GM18951 (cell line): Measurements from ENCODE around the gene MRPL27.

Source experiments
- POLR2A ChIP-seq: IDR thresholded peaks from 4 replicates; pipeline ENCODE4 v1.6.1; 2011; ENCODE audit warnings: mild to moderate bottlenecking; ENCODE audit not compliant: insufficient read length, insufficient read depth; ENCODE audit errors: extremely low read depth
- in situ Hi-C: fragments of 300-500 bp; cut with MboI; formaldehyde crosslinking; loops from one replicate; pipeline ENCODE4 v1.12.0; 2022; ENCODE audit warnings: low sequenced_read_pairs, mixed read lengths, inconsistent platforms; ENCODE audit not compliant: unreplicated experiment

MRPL27 gene

DNA sequence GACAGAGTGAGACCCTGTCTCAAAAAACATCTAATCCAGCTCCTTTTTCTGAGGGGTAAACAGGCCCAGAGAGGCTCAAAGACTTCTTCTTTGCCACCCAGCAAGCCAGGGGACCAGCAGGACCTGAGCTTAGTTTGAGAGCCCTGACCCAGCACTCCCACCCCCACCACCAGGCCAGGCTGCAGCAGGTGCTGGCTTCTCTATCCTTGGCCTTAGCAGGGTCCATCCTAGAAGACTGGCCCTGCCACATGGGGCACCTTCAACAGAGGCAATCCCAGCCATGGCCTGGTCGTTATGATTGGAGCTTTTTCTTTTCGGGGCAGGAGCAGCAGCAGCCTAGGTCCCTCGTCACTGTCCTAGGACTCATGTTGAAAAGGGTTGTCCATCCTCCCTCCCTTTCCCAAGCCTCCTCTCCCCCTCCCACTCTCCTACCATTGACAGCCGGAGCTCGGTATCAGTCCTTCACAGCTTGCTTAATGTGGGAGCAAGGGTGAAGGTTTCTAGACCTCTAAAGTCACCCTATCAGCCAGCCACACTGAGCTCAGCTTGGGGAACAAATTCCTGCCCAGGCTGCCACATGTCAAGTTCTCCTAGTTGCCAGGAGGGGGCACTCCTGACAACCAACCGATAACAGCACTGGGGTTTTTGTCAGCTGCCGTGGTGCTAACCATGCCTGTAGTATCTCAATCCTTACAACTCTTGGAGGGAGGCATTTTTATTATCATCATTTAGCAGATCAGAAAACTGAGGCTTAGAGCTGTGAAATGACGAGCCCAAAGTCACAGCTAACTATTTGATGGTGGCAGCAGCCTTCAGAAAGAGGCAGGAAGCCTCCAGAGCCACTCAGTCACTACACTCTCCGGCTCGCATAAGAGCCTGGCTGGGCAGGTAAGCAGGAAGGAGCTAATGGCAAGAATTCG, 11.2 kb downstream of the MRPL27 start:
- in situ Hi-C loops, result no loop called here
- no peak for TF ChIP-seq POLR2A

DNA sequence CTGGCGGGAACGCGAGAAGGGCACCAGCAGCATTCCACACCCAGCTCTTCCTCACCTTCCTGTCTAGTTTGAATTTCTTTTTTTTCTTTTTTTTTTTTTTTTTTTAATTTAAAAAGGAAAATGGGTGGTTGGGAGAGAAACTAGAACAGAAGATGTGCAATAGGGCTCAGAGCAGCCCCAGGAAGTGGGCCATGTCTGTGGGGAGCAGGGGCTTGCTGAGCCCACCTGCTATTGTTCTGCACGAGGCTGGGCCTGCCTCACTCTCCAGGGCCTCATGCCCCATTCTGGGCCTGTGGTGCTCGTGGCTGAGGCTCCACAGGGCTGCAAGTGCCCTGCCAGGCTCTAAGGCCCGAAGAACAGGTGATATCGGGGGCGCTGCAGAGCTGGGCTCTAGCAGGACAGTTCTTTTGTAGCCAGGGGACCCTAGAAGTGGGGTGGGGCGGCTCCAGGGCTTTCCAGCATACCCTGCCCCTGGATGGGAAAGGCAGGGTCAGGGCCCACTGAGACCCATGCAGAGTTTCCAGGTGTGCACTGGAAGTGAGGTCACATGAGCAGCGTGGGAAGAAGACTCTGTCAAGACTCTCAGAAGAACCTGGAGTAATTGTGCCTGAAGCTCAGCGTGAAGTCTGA, 12.4 kb downstream of the MRPL27 start:
- no peak for TF ChIP-seq POLR2A
- in situ Hi-C loops, result no loop called here

GRCh38 chr17:50359998-50360461, 13.0 kb downstream of the MRPL27 start:
- in situ Hi-C loops, result no loop called here
- TF ChIP-seq POLR2A, result no peak

DNA sequence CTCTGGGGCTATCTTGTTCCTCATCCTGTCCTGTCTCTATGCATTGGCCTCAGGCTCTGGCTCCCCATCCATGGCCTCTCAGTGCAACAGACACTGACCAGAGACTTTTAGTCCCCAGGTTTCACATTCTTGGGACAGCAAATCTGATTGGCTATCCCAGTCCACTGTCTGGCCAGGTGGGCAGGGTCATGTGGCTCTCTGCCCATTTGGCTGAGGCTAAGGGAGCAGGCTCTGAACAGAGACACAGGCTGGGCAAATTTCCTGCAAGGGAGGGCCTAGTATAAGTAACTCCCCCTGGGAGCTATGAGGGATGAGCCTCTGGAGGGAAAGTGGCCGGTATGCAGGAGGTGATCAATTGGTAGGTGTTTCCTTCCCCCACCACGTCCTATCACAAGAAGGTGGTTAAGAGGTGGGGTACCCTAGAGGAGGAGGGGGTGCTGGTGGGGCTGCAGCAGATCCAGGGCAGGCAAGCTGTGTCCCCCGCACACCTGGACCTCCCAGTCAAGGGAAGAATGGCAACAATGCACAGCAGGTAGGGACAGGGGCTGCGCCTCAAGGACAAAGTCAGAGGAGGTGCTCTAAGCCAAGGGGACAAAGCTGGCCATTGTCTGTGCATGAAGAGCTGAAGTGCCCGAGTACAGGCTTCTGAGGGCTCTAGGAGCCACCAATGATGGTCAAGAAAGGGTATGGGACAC, 13.8 kb downstream of the MRPL27 start:
- in situ Hi-C loops, result no loop called here
- no peak for TF ChIP-seq POLR2A

- in situ Hi-C loops, result no loop called here
- TF ChIP-seq POLR2A, result no peak
Observed at GRCh38 chr17:50358177-50358576, 14.8 kb downstream of the MRPL27 start.

DNA sequence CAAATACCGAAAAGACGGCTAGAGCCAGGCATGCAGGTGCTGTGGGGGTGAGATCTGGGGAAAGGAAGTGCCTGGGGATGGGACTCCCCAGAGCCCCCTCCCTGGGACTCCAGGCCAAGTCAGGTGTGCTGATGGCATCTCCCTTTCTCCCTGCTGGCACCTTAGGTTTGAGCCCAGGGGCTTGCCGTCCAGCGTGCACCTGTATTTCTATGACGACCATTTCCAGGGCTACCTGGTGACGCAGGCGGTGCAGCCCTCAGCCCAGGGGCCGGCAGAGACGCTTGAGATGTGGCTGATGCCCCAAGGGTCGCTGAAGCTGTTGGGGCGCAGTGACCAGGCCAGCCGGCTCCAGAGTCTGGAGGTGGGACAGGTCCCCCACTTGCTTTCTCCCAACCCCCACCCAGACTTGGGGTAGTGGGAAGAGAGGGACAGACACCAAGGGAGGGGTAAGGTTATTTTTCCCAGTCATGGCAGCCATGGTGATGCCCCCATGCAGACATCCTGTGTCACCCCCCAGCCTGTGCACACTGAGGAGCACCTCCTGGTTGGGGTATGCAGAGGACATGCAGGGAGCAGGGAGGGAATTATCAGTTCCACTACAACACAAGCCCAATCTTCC, 16.0 kb downstream of the MRPL27 start:
- in situ Hi-C loops, result no loop called here

DNA sequence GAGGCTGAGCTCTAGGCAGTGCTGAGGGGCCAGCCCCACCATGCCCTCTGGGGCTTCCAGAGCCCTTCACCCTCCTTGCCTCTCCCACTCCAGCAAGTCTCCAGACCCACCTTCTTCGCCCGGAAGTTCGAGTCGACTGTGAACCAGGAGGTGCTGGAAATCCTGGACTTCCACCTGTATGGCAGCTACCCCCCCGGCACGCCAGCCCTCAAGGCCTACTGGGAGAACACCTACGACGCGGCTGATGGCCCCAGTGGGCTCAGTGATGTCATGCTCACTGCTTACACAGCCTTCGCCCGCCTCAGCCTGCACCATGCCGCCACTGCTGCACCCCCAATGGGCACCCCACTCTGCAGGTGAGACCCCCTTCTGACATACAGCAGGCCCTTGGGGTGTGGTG, 16.6 kb downstream of the MRPL27 start:
- TF ChIP-seq POLR2A, result no peak
- in situ Hi-C loops, result no loop called here

More for the DNA sequence above, 16.0 kb downstream of the MRPL27 start:
- TF ChIP-seq POLR2A, result no peak

- no peak for TF ChIP-seq POLR2A
- in situ Hi-C loops, result no loop called here
Observed at GRCh38 chr17:50355701-50356341, 17.2 kb downstream of the MRPL27 start.

- no peak for TF ChIP-seq POLR2A
- in situ Hi-C loops, result no loop called here
Observed at GRCh38 chr17:50355336-50355700, 17.7 kb downstream of the MRPL27 start.

GRCh38 chr17:50354776-50355175, 18.2 kb downstream of the MRPL27 start:
- in situ Hi-C loops, result no loop called here
- no peak for TF ChIP-seq POLR2A

GRCh38 chr17:50354198-50354597, 18.8 kb downstream of the MRPL27 start:
- no peak for TF ChIP-seq POLR2A
- in situ Hi-C loops, result no loop called here

GRCh38 chr17:50353600-50354195, 19.3 kb downstream of the MRPL27 start:
- in situ Hi-C loops, result no loop called here

More at GRCh38 chr17:50353600-50354195, 19.3 kb downstream of the MRPL27 start:
- no peak for TF ChIP-seq POLR2A
